ENCODE measurements around the gene PRR14.
"Not testable (repeated sequence)": the region's sequence is repeated elsewhere in the genome, so short reads cannot be mapped to it uniquely, and the experiment has no call there.

The PRR14 gene

DNA sequence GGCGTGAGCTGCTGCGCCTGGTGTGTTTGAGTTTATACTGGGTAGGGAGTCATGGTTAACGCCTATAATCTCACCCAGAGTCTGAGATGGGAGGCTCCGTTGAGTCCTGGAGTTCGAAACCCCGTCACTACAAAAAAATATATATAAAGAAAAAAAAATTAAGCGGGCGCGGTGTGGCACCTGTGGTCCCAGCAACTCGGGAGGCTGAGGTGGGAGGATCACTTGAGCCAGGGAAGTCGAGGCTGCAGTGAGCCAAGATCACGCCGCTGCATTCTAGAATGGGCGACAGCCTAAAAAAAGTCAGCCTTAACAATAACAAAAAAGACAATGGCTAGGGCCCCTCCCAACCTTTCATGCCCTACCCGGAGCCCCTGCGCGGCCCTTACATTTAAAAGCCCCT lies 17.2 kb upstream of the PRR14 start:
- no peak for DNase-seq

DNA sequence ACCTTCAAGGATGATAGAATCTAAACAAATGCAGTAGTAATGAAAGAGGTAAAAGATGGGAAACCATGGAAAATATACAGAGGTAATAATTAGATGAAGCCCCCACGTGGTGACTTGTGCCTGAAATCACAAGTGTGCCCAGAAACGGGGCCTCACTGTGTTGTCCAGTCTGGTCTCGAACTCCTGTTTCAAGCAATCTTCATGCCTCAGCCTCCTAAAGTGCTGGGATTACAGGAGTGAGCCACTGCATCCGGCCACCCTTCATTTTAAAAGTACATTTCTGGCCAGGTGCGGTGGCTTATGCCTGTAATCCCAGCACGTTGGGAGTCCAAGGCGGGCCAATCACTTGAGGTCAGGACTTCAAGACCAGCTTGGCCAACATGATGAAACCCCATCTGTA lies 14.2 kb upstream of the PRR14 start:
- DNase-seq, result no peak

DNA sequence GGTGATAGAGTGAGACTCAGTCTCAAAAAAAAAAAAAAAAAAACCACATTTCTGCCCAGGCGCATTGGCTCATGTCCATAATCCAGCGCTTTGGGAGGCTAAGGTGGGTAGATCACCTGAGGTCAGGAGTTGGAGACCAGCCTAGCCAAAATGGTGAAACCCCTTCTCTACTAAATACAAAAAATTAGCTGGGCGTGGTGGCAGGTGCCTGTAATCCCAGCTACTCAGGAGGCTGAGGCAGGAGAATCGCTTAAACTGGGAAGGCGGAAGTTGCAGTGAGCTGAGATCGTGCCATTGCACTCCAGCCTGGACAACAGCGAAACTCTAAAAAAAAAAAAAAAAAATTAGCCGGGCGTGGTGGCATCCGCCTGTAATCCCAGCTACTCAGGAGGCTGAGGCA lies 13.6 kb upstream of the PRR14 start:
- not testable (repeated sequence) for DNase-seq

DNA sequence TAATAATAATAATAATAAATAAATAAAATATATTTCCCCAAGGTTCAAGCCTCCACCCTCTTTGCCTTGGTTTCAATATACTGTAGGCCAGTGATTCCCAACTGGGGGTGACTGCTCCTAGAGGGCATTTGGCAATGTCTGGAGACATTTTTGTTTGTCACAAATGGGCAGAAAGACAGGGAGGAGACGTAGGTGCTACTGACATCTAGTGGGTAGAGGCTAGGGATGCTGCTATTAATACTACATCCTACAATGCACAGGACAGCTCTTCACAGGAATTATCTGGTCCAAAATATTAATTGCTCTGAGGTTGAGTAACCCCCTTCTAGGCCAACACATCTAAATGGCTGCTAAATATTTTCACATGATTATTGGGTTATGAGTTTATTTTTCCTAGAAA lies 12.8 kb upstream of the PRR14 start:
- DNase-seq, result no peak

DNA sequence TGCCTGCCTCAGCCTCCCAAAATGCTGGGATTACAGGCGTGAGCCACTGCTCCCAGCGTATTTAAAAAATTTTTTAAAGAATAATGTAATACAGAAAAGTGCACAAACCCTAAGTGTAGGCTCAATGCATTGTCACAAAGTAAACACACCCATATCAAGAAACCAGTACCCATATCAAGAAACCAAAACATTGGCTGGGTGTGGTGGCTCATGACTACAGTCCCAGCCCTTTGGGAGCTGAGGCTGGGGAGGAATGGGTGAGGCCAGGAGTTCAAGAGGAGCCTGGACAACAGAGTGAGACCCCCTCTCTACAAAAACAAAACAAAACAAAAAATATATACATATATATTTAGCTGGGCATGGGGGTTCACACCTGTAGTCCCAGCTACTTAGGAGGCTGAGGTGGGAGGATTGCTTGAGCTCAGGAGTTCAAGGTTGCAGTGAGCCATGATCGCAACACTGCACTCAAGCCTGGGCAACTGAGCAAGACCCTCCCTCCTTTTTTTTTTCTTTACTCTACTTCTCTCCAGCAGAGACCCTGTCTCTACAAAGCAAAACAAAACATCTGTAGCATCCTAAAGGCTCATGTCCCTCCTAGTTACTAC lies 9.3 kb upstream of the PRR14 start:
- no peak for DNase-seq

DNA sequence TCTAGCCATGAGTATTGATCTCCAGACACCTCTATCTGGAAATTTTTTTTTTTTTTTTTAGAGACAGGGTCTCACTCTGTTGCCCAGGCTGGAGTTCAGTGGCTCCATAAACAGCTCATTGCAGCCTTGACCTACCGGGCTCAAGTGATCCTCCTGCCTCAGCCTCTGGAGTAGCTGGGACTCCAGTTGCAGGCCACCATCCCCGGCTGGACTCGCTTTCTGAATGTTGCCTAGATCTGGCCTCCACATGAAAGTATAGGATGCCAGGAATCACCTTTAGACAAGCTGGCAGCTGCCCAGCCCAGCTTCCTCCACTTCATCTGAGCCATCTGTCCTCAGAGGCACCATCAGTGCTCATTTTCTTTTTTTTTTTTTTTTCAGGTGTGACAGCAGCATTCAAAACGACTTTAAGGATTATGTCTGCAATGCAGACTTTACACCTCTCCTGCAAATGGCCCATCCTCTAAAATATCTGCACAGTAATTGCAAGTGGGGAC lies 6.4 kb upstream of the PRR14 start:
- DNase-seq, result no peak

DNA sequence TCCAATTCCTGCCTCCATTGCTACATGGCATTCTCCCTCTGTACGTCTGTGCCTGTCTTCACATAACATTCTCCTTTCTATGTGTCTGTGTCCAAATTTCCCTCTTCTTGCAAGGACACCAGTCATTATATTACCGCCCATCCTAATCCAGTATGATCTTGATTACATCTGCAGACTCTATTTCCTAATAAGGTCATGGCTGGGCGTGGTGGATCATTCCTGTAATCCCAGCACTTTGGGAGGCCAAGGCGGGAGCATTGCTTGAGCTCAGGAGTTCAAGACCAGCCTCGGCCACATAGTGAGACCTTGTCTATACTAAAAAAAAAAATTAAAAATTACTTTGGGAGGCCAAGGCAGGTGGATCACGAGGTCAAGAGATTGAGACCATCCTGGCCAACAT lies 5.0 kb upstream of the PRR14 start:
- no peak for DNase-seq

DNA sequence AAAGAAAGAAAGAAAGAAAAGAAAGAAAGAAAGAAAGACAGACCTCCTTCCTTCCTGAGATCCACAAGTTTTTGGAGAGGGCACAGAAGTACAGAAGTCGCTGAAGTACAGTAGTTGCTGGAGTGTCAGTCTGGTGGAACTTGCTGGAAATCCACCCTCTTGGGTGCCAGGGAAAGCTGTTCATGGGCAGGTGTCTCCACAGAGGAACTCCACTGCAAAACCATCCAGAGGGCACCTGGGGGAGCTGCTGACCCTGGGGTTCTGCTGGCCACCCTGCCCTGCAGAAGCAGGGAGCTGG lies 3.5 kb upstream of the PRR14 start:
- DNase-seq, result no peak

DNA sequence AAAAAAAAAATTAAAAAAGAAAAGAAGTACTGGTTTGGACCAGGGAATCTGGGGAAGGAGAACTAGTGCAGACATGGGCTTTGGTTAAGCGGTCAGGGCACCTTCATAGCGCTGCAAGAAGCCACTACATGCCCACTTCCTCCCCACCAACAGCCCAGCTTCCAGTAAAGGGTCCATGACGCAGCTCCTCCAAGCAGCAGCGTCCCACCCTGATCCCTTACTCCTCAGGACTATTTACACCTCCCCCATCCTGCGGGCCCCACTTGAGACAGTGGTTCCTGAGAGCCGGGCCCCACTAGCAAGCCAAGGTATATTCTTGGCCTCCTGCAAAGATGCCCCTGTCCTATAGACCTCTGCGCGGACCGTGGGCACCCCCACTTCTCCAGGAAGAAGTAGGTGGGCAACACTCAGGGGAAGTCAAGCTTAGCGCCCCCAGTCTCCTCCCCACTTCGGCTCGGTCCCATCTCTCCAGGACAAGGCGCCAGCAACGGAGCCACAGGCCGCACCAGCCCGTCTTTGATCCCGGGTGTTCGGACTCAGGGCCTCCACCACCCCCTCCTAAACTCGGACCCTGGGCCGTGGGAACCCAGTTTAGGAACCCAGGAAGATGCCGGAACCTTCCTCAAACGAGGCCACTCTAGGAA lies 913 bp upstream of the PRR14 start:
- DNase-seq, result peak; percentile 47

DNA sequence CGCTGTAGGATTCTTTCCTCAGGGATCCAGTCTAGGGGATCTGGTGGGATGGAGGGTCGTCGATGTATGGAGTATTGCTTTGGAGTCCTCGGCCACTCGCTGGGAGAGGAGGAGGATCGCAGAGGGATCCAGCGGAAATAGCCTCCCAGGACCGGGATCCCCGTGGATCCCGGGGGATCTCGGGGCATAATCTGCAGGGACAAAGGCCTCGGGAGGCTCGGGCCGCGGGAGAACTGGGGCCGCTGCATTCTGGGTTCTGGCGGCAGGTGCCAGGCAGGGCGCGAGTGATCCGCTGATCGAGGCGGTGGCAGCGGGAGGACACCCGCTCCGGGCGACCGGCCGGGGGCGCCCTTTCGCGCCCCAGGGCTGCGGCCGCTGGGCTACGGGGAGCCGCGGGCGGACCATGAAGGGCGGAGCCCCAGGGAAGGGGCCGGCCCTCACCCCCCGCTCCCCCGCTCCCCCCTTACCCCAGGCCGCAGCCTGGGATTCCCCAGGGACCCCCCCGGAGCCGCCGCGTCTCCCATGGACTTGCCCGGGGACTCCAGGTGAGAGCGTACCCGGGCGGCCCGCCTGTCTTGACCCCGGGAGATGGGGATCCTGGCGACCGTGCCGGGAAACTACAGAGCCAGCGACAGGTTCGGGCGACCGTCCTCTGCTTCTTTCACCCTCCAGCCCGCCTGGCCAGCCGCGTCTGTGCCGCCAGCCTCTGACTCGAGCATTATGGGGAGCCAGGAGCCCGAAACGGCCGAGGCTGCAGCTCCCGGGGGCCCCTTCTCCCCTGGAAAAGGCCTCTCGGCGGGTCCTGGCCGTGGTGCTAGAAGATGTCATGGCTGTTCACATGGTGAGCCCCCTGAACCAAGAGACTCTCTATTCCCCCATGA lies 604 bp downstream of the PRR14 start:
- peak; percentile 72 for DNase-seq

DNA sequence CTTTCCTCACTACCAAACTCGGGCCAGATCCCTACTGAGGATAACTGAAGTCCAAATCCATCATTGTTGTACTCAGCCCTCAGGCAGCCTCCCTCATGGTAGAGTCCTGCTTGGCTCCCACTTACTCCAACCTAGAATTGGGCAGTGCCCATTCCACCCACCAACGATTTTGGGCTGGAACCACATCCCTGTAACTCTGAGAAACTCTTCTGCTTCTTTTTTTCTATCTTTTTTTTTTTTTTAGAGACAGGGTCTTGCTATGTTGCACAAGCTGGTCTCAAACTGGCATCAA lies 1.2 kb downstream of the PRR14 start:
- DNase-seq, result no peak

DNA sequence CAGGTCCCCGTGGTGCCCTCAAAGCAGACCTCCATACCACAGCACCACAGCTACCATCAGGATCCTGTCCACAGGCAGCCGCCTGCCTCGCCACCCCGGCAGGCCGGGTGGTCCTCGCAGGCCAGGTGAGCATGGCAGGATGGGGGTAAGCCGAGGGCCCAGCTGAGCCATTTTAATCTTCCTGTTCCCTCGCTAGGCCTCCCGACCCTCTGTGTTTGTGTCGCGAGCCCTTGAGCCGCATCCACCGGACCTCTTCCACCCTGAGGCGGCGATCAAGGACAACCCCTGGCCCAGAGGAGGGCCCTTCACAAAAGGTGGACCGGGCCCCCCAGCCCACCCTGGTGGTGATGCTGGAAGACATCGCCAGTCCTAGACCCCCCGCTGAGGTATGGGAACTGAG lies 2.0 kb downstream of the PRR14 start:
- no peak for DNase-seq

DNA sequence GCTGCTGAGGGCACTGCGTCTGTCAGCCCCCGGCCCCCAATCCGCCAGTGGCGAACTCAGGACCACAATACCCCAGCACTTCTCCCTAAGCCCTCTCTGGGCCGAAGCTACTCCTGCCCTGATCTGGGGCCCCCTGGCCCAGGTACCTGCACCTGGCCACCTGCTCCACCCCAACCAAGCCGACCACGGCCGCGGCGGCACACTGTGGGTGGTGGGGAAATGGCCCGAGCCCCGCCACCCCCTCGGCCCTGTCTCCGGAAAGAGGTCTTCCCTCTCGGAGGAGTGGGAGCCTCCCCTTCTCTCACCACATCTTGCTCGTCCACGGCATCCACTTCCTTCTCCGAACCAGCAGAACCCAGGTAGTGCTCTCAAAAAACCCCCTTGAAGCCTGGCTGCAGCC lies 4.1 kb downstream of the PRR14 start:
- DNase-seq, result no peak

DNA sequence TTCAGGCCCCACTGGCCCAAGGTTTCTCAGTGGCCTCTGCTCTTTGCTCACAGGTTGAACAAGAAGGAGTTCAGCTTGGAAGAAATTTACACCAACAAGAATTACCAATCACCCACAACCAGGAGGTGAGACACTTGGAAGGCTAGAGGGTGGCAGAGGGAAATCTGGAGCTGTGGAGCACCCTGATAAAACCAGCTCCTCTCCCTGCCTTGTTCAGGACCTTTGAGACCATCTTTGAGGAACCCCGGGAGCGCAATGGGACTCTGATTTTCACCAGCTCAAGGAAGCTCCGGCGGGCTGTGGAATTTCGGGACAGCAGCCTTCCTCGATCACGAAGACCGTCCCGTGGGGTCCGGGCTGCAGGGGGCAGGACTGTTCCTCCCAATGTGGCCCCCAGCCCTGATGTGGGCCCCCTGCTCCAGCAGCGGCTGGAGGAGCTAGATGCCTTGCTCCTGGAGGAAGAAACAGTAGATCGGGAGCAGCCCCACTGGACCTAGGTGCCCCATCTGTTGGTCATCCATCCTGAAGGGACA lies 5.1 kb downstream of the PRR14 start:
- no peak for DNase-seq

DNA sequence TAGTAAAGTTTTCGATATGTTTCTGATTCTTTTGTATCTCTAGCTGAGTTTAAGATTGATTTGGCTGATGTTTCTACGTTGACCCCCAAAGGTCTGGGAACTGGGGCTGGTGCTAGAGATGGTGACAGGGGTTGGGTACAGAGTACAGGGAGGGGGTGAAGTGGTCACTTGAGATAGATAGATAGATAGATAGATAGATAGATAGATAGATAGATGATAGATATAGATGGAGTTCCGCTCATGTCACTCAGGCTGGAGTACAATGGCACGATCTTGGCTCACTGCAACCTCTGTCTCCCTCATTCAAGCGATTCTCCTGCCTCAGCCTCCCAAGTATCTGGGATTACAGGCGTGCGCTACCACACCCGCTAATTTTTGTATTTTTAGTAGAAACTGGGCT lies 5.6 kb downstream of the PRR14 start:
- no peak for DNase-seq

DNA sequence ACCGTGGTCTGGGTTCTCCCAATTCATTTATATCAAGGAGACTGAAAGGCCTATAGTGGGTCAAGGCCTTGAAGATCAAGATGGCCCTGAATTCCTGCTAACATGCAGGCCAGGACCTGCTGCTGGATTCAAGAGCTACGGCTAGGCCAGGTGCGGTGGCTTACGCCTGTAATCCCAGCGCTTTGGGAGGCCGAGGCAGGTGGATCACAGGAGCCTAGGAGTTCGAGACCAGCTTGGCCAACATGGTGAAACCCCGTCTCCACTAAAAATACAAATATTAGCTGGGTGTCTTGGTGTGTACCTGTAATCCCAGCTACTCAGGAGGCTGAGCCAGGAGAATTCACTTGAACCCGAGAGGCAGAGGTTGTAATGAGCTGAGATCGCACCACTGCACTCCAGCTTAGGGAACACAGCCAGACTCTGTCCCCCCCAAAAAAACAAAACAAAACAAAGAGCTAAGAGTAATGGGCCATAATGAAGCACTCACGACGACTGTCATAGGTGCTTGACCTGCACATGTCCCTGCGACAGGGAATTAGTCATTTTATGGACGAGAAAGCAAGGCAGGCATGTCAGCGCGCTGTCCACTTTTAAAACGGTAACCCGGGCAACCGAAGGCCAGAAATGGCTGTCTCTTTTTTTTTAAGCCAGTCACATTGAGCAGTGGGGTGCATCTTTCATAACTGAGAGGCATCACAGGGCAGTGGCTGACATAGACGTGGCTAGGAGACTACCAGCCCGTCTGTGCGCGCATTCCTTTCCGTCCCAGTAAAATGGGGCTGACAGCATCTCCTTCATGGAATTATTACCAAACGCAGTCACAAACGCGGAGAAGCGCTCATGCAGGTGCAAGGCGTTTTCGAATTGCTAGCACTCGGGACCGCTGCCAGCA lies 6.5 kb downstream of the PRR14 start:
- DNase-seq, result no peak

DNA sequence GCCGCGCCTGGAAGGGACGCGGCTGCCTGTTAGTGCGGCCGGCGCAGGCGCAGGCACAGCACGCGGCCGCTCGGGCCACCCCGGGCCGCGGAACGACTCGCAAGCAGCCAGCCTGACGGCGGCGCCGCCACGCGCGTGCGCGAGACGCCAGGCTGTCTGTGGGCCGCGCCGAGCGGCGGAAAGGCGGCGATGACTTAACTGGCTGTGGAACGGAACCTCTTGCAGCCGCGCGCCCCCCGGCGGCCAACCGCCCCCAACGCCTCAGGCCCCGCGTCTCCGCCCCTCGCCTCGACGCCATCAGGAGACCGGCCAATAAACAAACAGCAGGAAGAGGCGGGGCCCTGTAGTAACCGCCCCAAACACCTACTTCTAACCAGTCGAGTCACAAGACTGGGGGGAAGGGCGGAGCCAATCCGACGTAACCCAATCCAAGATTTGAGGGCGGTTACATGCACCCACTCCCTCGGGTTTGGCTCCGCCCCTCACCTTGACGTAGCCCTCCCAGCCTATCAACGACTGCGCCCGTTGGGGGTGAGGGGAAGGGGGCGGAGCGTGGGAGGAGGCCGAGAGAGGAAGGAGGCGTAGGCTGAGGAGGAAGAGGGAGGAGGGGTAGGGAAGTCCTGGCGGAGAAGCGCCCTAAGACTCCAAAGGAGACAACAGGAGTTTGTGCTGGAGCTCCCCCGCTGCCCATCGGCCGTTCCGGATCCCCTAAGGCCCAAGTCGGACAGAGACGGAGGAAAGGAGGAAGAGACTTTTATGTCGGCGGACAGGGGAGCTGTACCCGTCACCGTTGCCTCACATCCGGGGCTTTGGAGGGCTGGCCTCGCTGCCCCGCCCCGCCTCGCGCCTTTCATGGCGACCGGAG lies 7.3 kb downstream of the PRR14 start, which contains the start of gene FBRS:
TSS of gene FBRS (plus strand) at position 566 of the 865 bp plus-strand sequence. CDS start 1,088 bp downstream, outside the sequence.
- peak; percentile 100 for DNase-seq

DNA sequence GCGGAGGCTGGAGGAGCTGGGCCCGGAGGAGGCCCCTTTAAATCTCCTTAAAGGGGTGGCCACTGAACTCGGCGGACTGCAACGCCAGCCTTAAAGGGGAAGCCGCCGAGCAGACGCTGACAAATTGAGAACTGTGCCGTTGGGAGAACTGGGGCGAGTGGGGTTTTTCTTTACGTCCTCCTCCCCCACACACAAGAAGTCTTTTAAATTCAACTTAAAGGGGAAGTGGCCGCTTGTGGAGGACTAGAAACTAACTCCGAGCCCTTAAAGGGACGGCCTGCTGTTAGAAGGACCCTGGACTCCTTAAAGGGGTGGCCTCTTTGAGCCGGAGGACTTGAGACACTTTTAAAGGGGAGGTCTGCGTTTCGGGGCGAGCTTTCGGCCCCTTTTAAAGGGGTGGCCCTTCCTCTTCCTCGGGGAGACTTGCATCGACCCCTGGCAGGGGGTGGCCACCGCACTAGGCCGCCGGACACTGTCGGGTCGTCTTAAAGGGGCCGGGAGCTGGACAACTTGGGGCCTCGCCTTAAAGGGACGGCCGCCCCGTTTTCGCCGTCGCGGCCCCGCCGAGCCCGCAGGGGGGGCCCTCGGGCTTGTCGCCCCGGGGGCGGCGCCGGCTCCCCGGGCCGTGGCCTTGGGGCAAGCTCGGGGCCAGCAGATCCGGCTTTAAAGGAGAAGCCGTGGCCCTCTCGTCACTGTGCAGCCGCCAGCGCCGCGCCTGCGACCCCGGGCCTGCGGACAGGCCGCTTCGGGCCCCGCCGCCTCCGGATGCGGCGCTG lies 8.2 kb downstream of the PRR14 start:
- peak; percentile 93 for DNase-seq

DNA sequence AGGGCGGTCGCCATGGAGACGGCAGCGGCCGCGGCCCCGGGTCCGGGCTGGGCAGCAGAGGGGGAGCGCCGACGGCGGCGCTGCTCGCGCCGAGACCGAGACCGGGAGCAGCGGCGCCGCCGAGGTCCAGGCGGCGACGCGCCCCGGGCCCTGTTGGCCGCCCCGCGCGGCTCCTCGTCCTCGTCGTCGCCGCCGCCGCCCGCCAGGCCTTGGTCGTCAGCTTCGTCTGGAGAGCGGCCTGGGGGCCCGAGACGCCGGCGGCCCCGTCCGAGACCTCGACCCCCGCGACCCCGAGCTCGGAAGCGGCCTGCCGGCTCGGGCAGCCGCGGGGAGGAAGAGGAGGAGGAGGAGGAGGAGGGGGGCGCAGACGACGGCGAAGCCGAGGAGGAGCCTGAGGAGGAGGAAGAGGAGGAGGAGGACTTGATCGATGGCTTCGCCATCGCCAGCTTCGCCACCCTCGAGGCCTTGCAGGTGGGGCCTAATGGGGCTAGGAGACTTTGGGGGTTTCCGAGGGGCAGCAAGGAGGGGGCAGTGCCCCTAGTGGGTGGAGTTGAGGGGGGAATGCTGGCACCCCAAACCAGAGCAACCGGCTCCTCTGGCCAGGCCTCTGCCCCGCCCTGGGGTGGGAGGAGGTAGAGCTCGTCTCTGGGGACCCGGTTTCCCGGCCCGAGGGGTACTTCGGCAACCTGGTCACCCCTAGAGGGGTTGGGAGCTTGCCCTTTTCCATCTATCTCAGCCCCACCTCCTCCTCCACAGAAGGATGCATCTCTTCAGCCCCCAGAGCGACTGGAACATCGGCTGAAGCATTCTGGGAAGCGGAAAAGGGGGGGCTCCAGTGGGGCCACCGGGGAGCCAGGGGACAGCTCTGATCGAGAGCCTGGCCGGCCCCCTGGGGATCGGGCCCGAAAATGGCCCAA lies 9.0 kb downstream of the PRR14 start:
- peak; percentile 66 for DNase-seq
